GM19193 (cell line): ENCODE measurements around the gene UNC119B.

Experiments
- POLR2A ChIP-seq: IDR thresholded peaks from 4 replicates; pipeline ENCODE4 v1.6.1; 2011; ENCODE audit not compliant: insufficient read depth, insufficient read length; ENCODE audit errors: extremely low read depth

UNC119B gene

DNA sequence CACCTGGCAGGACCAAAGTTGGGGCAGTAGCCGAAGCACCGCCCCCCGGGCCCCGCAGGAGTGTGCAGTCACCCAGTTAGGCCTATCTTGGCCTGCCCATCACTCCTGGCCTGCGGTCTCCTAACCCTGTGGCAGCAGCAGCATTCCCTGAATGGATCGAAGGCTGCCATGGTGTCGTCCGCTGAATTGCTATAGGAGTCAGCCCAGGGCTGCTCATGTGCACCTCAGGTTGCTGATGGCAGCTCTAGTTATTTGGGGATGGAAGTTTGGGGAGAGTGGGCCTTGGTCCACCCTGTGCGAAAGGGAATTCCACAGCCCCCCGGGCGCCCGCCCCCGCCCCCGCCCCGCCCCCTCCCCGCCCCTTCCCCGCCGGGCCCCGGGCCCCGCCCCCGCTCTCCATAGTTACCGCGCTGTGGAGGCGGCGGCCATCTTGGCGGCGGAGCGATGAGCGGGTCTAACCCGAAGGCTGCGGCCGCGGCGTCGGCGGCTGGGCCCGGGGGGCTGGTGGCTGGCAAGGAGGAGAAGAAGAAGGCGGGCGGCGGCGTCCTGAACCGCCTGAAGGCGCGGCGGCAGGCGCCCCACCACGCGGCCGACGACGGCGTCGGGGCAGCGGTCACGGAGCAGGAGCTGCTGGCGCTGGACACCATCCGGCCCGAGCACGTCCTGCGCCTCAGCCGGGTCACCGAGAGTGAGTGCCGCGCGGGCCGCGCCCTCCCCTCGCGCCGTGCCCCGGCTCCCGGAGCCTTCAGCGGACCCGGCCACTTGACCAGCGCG is at the start of gene UNC119B:
TSS of gene UNC119B (plus strand) at position 428 of the 774 bp plus-strand sequence. CDS start at position 445, 17 bp downstream.
- TF ChIP-seq POLR2A, result peak; percentile 66

DNA sequence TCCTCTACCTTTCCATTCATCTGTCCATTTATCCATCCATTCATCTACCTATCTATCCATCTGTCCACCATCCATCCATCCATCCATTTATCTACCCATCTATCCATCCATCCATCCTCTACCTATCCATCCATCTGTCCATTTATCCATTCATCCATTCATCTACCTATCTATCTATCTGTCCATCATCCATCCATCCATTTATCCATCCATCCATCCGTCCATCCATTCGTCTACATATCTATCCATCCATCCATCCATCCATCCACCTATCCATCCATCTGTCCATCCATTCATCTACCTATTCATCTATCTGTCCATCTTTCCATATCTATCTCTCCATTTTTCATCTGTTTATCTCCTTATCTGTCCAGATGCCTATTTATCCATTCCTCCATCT is 48.8 kb upstream of the UNC119B start:
- TF ChIP-seq POLR2A, result no peak

DNA sequence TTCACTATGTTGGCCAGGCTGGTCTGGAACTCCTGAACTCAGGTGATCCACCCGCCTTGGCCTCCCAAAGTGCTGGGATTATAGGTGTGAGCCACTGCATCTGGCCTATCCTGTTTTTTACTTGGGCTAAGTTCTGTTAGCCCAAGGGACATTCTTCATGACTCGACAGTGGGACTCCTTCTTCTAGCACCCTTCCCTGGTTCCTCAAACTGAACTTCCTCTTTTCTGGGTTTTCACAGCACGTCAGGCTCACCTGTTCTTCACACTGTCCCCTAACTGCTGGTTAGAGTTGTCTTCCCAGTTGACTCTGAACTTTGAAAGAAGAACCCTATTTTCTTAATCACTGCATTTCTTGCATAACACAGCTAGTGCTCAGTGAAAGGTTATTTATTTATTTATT is 47.4 kb upstream of the UNC119B start:
- TF ChIP-seq POLR2A, result no peak

DNA sequence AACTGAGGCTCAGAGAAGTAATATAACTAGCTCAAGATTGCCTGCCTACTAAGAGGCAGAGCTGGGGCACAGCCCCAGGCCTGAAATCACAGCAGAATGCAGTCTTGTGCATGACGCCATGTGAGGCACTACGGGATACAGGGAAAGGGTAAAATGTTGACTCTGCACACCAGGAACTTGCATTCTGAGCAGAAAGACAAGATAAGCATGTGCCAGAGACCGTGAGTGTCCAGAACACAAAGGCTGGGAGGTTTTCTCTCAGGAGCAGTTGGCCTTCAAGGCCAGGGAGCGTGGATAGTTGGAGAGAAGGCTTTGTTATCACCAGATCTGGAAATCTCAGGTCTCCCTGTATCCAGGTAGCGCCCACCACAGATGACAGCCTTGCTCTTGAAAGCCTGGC is 46.5 kb upstream of the UNC119B start:
- TF ChIP-seq POLR2A, result no peak

DNA sequence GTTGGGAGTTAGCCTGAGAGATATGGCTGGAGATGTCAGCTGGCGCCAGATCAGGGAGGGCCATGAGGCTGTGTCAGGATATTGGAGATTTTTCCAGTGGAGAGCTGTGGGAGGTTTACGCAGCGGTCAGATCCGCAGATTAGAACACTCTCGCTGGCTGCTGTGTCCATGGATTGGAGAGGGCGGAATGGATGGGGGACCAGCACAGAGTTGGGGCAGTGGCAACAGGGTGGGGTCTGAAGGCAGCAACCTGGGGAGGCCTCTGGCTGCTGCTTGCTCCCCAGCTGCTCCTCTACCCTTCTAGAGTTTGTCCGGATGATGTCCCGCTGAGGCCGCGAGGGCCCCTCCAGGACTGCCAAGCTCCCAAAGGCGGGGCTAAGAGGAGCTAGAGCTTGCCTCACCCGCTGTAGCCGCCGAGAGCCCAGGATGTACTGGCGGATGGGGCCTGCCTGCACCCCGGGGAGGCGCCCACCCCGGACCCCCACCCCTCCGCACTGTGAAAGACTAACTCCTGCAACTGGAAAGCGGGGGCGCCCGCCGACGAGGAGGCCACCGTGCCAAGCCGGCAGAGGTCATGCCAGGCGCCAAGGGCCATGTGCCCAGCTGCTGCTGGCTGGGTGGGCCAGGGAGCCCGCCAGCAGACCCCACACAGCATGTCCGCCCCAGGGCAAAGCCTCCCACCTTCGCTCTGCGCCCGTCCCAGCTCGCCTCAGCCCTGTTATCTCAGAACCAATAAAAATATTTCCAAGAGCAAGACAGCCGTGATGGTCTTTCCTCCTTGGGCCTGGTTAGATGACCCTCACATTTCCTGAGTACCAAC is 43.5 kb upstream of the UNC119B start:
- TF ChIP-seq POLR2A, result no peak

DNA sequence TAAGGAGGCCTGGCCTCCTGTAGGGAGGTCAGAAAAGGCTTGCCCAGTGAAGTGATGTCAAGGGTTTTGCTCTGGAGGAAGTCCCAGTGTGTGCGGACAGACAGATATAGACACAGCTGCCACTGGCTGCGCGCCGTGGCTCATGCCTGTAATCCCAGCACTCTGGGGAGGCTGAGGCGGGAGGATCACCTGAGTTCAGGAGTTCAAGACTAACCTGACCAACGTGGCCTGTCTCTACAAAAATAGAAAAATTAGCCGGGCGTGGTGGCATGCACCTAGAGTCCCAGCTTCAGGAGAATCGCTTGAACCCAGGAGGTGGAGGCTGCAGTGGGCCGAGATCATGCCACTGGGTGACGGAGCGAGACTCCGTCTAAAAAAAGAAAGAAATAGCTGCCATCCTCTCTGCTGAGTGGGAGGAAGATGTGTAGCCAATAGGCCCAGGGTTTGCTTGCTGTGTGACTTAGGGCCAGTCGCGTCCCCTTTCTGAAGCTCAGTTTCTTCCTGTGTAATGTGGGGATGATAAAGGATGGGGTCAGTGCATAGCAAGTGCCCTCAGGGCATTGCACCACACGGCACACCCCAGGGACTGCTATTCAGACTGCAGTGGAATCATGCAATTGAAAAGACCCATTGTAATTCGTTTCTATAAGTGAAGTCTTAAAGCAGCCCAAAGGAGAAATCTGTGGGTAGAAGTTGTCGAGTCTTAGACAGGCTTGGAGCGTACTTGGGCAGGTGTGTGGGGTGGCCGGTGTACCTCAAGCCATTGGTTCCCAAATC is 42.0 kb upstream of the UNC119B start:
- TF ChIP-seq POLR2A, result no peak

DNA sequence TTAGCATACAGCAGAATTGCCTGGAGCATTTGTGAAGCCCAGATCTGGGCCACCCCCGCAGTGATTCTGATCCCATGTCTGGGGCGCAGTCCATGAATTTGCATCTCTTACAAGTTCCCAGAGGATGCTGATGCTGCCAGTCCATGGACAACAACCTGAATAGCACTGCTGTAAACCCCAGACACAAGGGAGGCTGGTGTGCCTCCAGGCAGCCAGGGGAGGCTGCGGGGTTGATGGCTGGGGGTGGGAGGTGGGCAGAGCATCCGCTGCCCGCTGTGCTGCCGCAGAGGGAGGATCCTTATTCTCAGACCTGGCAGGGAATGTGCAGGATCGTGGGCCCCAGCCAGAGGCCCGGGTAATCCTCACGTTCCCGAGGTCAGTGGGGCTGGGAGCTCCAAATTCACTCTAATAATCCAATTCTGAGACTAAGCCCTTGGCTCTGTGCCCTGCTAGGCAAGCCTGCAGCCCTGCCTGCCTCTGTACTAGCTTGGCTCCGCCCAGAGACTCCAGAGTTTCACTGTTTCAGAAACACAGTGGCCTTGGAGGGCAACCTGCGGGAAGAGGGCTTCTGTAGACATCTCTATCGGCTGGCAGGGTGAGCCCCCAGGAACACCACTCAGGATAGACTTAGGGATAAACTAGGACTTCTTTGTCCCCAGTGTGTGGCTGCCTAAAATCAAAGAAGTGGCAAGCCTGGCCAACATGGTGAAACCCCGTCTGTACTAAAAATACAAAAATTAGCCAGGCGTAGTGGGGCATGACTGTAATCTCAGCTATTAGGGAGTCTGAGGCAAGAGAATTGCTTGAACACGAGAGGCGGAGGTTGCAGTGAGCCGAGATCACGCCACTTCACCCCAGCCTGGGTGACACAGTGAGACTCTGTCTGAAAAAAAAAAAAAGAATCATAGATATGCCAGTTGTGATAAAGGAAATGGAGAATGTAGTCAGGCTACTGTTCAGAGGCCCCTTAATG is 41.1 kb upstream of the UNC119B start:
- peak; percentile 4 for TF ChIP-seq POLR2A

DNA sequence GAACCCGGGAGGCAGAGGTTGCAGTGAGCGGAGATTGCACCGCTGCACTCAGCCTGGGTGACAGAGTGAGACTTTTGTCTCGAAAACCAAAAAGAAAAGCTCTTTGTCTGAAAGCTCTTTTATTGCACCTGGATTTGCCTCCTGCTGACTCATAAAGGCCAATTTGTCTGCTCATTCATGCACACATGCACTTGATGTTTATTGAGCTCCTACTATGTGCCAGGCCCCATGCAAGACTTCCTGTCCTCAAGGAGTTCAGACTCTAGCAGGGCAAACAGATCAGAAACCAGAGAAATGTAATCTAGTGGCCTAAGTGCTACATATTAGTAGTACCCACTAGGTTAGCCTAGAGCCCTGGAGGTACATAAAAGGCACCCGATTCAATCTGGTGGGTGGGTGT is 39.6 kb upstream of the UNC119B start:
- TF ChIP-seq POLR2A, result no peak

DNA sequence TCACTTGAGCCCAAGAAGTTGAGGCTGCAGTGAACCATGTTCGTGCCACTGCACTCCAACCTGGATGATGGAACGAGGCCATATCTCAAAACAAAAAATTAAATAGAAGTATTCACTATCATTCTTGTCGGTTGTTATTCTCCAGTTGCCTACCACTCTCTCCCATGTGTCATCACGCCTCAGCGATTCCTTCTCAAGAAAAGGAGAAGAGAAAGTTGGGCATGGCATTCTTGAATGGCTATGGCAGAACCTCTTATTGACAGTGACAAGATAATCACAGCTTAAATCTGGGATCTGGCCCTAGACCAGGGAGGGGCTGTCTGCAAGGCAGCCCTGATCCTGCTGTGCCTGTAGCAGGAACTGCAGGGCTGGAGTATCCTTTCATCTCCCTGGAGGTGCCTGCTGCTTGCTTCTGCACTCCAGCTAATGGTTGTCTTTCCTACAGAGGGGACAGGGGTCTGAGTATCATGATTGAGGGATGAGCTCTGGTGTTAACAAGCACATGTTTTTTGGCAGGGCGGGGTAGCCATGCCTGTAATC is 36.1 kb upstream of the UNC119B start:
- TF ChIP-seq POLR2A, result no peak

DNA sequence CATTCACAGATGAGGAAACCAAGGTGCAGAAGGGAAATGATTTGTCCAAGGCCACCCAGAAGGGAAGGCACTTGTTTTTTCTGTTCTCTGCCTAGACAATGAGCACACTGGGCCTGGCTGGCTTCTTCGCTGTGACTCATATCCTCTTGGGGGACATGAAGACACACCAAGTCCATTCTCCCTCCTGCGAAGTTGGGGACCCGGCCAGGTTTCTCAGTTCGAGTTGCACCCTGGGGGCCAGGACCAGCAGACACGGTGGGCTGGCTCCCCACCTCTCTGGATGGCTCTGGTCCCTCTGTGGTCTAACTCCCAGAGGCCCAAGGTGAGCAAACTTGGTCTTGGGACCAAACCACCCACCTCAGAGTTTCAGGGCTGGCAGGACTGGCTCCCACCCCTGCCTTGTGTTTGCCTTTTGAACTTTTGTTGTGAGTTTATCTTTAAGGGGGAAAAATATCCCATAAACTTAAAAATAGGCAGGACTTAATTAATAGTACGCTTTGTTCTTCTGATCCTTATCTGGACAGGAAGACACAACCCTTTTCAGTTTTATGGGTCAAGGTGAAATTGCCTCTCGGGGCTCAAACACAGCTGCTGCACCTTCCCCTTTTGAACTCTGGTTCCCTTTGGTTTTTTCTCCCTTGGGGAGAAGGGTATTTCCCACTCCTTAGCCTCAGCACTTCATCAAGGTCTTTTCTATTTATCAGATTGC is 32.3 kb upstream of the UNC119B start:
- peak; percentile 57 for TF ChIP-seq POLR2A

DNA sequence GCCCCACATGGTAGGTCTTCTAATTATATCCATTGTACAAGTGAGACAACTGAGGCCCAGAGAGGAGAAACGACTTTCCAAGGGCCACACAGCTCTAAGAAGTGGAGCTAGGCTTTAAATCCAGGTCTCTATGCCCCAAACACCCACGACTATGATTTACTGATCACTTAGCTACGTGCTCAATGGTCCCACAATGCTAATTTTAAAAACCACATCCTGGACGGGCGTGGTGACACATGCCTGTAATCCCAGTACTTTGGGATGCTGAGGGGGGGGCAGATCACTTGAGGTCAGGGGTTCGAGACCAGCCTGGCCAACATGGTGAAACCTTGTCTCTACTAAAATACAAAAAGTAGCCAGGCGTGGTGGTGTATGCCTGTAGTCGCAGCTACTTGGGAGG is 31.7 kb upstream of the UNC119B start:
- no peak for TF ChIP-seq POLR2A

DNA sequence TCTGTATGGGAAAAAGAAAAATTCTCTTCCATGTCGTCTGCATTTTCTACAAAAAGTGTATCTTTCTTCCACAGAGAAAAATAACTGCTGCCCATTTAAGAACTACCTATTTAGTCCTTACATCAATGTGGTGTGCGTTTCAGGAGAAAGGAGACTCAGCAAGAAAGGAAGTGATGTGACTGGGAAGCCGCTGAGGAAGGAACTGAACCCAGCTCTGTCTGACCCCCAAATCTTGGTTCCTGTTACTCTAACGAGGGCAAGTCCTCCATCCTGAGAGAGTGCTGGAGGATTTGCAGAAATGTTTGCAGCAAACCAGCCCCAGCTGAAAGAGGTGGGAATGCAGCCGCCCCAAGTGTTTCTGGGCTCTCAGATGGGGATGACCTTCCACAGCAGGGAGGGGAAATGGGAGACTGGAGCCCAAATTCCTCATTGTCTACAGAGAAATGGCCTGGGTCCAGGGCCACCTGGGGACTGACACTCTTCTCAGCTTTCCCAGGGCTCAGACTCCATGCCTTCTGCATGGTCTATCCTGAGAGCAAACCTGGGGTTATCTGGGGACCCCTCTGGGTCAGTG is 30.0 kb upstream of the UNC119B start:
- no peak for TF ChIP-seq POLR2A

DNA sequence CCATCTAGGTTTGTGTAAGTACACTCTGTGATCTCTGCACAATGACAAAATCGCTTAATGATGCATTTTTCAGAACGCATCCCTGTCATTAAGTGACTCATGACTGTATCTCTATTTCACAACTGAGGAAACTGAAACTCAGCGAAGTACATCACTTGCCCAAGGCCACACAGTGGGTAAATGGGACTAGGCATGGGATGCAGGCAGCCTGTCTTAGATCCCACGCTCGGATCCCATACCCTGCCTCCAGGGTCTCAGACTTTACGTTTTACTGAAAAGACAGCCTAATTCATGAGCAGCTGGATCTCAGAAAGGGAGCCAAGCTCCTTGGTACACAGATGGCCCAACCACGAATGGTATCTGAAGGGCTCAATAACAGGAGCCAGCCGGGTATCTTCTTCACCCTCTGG is 25.7 kb upstream of the UNC119B start:
- TF ChIP-seq POLR2A, result peak; percentile 27
